ENCODE data around the gene TLR2. TPM values are rescaled to one million over a fixed set of nuclear protein-coding genes. Genes with fewer than 3 reads are reported as not detected.

Gene TLR2
- total and polyA plus RNA-seq, 2 of the 4 experiments (the other 2 are of a cell fraction) = under 0.01 to 0.03 TPM

DNA sequence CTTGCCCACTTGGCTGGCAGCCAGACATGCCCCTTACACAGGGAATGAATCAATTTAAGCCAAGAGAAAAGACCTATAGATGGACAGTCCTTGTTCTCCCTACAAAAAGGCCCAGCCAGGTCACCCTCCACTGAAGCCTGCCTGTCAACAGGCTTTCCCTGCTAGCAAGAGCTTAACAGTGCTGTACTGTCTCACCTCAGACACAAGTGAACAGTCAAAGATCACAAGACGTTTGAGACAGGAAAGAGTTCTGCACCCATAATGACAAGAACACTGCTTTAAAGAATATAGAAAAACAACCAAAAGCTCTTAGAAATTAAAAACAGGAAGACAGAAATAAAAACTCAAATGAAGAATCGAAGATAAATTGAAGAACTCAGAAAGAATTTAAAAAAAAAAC, 71.1 kb downstream of the TLR2 start:
- no peaks in the 10 kb centered on the region for H3K4me1 ChIP-seq (ENCODE audit: control insufficient read depth, insufficient read depth, low read length)
- ATAC-seq (ENCODE audit: low read depth) (no peak), DNase-seq (no peak)
- no peak overlapping the region for H3K4me2 ChIP-seq (ENCODE audit: low read depth, low read length)
- no peak overlapping the region for H3K4ac ChIP-seq (ENCODE audit: low read depth, low read length)
- no peak overlapping the region for H3K4me3 ChIP-seq (ENCODE audit: insufficient read depth, low read depth, low read length)
- no peak overlapping the region for H2BK5ac ChIP-seq (ENCODE audit: low read depth, low read length, poor library complexity, severe bottlenecking)
- BruUV-seq (replicated peaks) = no TSS peak
- no peak overlapping the region for H2AK9ac ChIP-seq (replicated peaks; ENCODE audit: low read depth, low read length, poor library complexity)
- no peaks in the 10 kb centered on the region for H3K9me1 ChIP-seq (ENCODE audit: insufficient read depth, low read length)
- no peak overlapping the region for H4K91ac ChIP-seq (ENCODE audit: insufficient read depth, low read depth, low read length)
- TF ChIP-seq RCOR1 (IDR thresholded peaks at IDR 0.05; ENCODE audit: insufficient replicate concordance, low read length) (no peak), NFE2L2 (IDR thresholded peaks at IDR 0.05; ENCODE audit: low read depth, low read length) (no peak)
- no peak overlapping the region for H2BK20ac ChIP-seq (ENCODE audit: low read depth, low read length)
- intact Hi-C loops (cut with micrococcal nuclease) (no loop called here), in situ Hi-C loops (cut with MboI; ENCODE audit: low sequenced_read_pairs) (no loop called here), dilution Hi-C loops (cut with HindIII; ENCODE audit: low sequenced_read_pairs, unreplicated experiment) (no loop called here)
- H3K9ac ChIP-seq (ENCODE audit: low read depth, low read length) = no peak overlapping the region
- H3K36me3 ChIP-seq (ENCODE audit: control insufficient read depth, insufficient read depth, low read length) = no peaks in the 10 kb centered on the region
- H2BK15ac ChIP-seq (ENCODE audit: low read depth, low read length) = no peak overlapping the region
- no peak overlapping the region for H3K27ac ChIP-seq (ENCODE audit: insufficient read depth, low read length)
- H3K9me3 ChIP-seq (ENCODE audit: control insufficient read depth, insufficient read depth, low read length) = no peaks in the 10 kb centered on the region
- H3K79me1 ChIP-seq (ENCODE audit: low read depth in 1 of 2, low read length in 2 of 2) = no peaks in the 10 kb centered on the region
- WGBS, 2 experiments (ENCODE audit: extremely low coverage in 2 of 2, insufficient read length in 1 of 2) = no CpG with 5 or more reads among the region's 2 CpGs
- H3K14ac ChIP-seq (replicated peaks; ENCODE audit: low read depth, low read length) = no peak overlapping the region
- no peak overlapping the region for H2BK120ac ChIP-seq (ENCODE audit: low read depth, low read length)
- H3K27me3 ChIP-seq (ENCODE audit: control insufficient read depth, insufficient read depth, low read length) = peaks cover 23% of the 10 kb centered on the region
- no peak overlapping the region for H2AFZ ChIP-seq (replicated peaks; ENCODE audit: low read length, poor library complexity)
- H3K56ac ChIP-seq (ENCODE audit: extremely low read depth, insufficient read depth, low read length) = no peak overlapping the region
- no peaks in the 10 kb centered on the region for H4K20me1 ChIP-seq (ENCODE audit: insufficient read depth, low read length)
- POLR2A ChIA-PET (ENCODE audit: unreplicated experiment) = no interaction called here
- no peak overlapping the region for H4K8ac ChIP-seq (ENCODE audit: low read depth in 2 of 2, low read length in 2 of 2)
- H3K18ac ChIP-seq (ENCODE audit: low read depth, low read length) = no peak overlapping the region
- CTCF ChIA-PET = no interaction called here
- no peak overlapping the region for H3K23ac ChIP-seq (ENCODE audit: low read depth, low read length)
- H4K5ac ChIP-seq (ENCODE audit: low read depth, low read length) = no peak overlapping the region
- no peak overlapping the region for H2AK5ac ChIP-seq (ENCODE audit: low read depth, low read length)

Other genes starting within 250 kb of the TLR2 start
- gene TMEM131L, start 217.9 kb upstream of the TLR2 start, total RNA-seq (2012; rRNA removed) = 16.1 and 23.8 TPM in 2 replicates
- gene TMEM131L, start 217.9 kb upstream of the TLR2 start, polyA plus RNA-seq (2012; rRNA removed) = 8.2 and 8.4 TPM in 2 replicates
- gene RNF175, start 75.7 kb downstream of the TLR2 start, total RNA-seq (2012; rRNA removed) = not detected in 2 replicates
- not detected in 2 replicates for gene RNF175, start 75.7 kb downstream of the TLR2 start, polyA plus RNA-seq (2012; rRNA removed)
- not detected in 2 replicates for gene SFRP2, start 104.8 kb downstream of the TLR2 start, total RNA-seq (2012; rRNA removed)
- not detected in 2 replicates for gene SFRP2, start 104.8 kb downstream of the TLR2 start, polyA plus RNA-seq (2012; rRNA removed)

All from IMR-90 (cell line).